ENCODE results near the gene FTSJ3. TPM values are rescaled to one million over a fixed set of nuclear protein-coding genes. Genes with fewer than 3 reads are reported as not detected.

FTSJ3 gene
- total and polyA plus RNA-seq, 2 donors from 2014 or later = 23.7 to 38.7 TPM

GRCh38 chr17:63833741-63834373 lies 6.4 kb upstream of the FTSJ3 start:
- Histone ChIP-seq H3K4me1 (ENCODE audit: control insufficient read depth in 2 of 3, insufficient read depth in 2 of 3, low read depth in 1 of 3, low read length in 3 of 3) (peaks cover 0 to 17% (median 4%) of the 10 kb centered on the region in 3 donors), H3K27ac (ENCODE audit: low read depth in 2 of 2, low read length in 2 of 2) (no peak overlapping the region), H3K9me3 (ENCODE audit: control insufficient read depth in 2 of 3, insufficient read depth in 1 of 3, low read length in 3 of 3) (no peaks in the 10 kb centered on the region), H3K27me3 (ENCODE audit: control insufficient read depth, insufficient read depth, low read length) (no peaks in the 10 kb centered on the region), H3K9ac (ENCODE audit: low read length in 3 of 3) (no peak overlapping the region), H3K36me3 (ENCODE audit: control insufficient read depth in 2 of 3, insufficient read depth in 3 of 3, low read length in 3 of 3) (peaks cover 13 to 66% (median 48%) of the 10 kb centered on the region in 3 donors), H3K4me3 (ENCODE audit: low read length in 3 of 3) (no peak overlapping the region)
- no peak for TF ChIP-seq CTCF (IDR thresholded peaks at IDR 0.05; ENCODE audit: borderline replicate concordance, extremely low read depth, insufficient read depth)
- intact Hi-C loops (cut with DNase I) = no loop called here
- FAIRE-seq (no peak), DNase-seq (peak in 2 of 5 donors; percentile 41 to 59)

GRCh38 chr17:63833026-63833740 lies 5.7 kb upstream of the FTSJ3 start:
- Histone ChIP-seq H3K9ac (ENCODE audit: low read length in 3 of 3) (no peak overlapping the region), H3K36me3 (ENCODE audit: control insufficient read depth in 2 of 3, insufficient read depth in 3 of 3, low read length in 3 of 3) (peaks cover 13 to 72% (median 48%) of the 10 kb centered on the region in 3 donors), H3K27me3 (ENCODE audit: control insufficient read depth, insufficient read depth, low read length) (no peaks in the 10 kb centered on the region), H3K27ac (ENCODE audit: low read depth in 2 of 2, low read length in 2 of 2) (no peak overlapping the region), H3K4me1 (ENCODE audit: control insufficient read depth in 2 of 3, insufficient read depth in 2 of 3, low read depth in 1 of 3, low read length in 3 of 3) (peaks cover 0 to 15% (median 11%) of the 10 kb centered on the region in 3 donors), H3K4me3 (ENCODE audit: low read length in 3 of 3) (no peak overlapping the region), H3K9me3 (ENCODE audit: control insufficient read depth in 2 of 3, insufficient read depth in 1 of 3, low read length in 3 of 3) (no peaks in the 10 kb centered on the region)
- peak in 2 of 5 donors; percentile 36 to 45 for DNase-seq
- intact Hi-C loops (cut with DNase I) = no loop called here
- no peak for TF ChIP-seq CTCF (IDR thresholded peaks at IDR 0.05; ENCODE audit: borderline replicate concordance, extremely low read depth, insufficient read depth)
- no peak for FAIRE-seq

DNA sequence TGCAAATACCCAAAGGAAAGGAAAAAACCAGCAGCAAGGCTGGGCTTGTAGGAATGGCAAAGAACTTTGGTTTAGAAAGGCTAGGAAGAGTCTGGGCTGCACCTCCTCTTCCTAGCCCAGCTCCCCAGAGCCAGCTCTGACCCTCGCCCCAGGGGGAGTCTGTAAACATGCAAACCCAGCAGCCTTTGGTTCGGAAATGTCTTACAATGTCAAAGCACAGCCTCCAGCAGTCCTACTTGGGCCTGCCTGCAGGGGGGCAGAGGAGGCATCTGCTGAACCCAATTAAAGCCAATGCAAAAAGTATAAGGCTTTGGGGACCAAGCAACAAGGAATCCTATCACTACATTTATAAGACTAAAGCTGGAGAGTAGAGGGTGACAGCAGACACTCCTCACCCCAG lies 5.0 kb upstream of the FTSJ3 start:
- Histone ChIP-seq H3K4me3 (ENCODE audit: low read length in 3 of 3) (no peak overlapping the region), H3K27ac (ENCODE audit: low read depth in 2 of 2, low read length in 2 of 2) (no peak overlapping the region), H3K9ac (ENCODE audit: low read length in 3 of 3) (no peak overlapping the region), H3K9me3 (ENCODE audit: control insufficient read depth in 2 of 3, insufficient read depth in 1 of 3, low read length in 3 of 3) (no peaks in the 10 kb centered on the region), H3K36me3 (ENCODE audit: control insufficient read depth in 2 of 3, insufficient read depth in 3 of 3, low read length in 3 of 3) (peaks cover 13 to 72% (median 48%) of the 10 kb centered on the region in 3 donors), H3K27me3 (ENCODE audit: control insufficient read depth, insufficient read depth, low read length) (no peaks in the 10 kb centered on the region), H3K4me1 (ENCODE audit: control insufficient read depth in 2 of 3, insufficient read depth in 2 of 3, low read depth in 1 of 3, low read length in 3 of 3) (peaks cover 0 to 14% (median 13%) of the 10 kb centered on the region in 3 donors)
- TF ChIP-seq CTCF (IDR thresholded peaks at IDR 0.05; ENCODE audit: borderline replicate concordance, extremely low read depth, insufficient read depth) = no peak
- FAIRE-seq (no peak), DNase-seq (peak in 1 of 5 donors; percentile 58)
- intact Hi-C loops (cut with DNase I) = no loop called here
